GM04503 (cell line): Measurements from ENCODE around the gene LRMDA.

Experiments
- DNase-seq: peaks from one replicate; pipeline ENCODE4 v3.0.0-alpha.2; 2012; ENCODE audit warnings: low read depth

LRMDA gene

GRCh38 chr10:75542084-75542483, 110.7 kb downstream of the LRMDA start:
- DNase-seq = no peak

DNA sequence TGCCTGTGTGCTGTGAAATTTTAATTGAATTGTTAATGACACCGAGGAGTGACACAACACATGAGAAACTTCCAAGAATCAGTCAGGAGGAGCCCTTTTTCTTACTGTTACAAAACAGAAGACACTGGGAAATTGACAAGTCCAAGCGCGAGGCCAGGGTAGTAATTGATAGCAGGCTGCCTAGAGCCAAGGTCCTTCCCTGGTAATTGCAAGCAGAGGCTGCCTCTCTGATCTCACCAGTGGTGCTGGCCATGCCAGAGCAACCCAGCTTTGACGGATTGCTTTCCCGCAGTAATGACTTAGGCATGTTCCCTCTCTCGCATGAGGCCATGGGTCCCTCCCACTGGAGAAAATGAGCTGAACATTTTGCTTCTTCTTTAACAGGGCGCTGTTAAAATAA, 111.5 kb downstream of the LRMDA start:
- peak; percentile 61 for DNase-seq

DNA sequence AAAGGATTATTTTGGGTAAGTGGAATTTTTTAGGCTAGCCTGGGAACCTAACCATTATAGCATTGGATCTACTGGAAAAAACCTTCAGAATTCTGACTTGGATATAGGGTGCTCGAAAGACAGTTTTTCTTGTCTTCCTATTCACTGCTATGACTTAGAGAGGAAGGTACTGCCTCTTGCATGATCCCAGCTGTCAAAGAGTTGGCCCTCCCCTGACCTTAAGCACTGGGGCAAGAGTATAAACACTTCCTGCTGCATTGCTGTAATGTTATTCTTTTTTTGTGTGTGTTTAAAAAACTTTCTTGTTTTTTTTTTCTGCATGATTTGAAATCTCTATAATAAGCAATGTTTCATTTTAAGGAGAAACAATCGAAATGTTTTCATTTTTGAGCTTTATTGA, 113.0 kb downstream of the LRMDA start:
- DNase-seq = no peak

GRCh38 chr10:75544993-75545706, 113.7 kb downstream of the LRMDA start:
- no peak for DNase-seq

DNA sequence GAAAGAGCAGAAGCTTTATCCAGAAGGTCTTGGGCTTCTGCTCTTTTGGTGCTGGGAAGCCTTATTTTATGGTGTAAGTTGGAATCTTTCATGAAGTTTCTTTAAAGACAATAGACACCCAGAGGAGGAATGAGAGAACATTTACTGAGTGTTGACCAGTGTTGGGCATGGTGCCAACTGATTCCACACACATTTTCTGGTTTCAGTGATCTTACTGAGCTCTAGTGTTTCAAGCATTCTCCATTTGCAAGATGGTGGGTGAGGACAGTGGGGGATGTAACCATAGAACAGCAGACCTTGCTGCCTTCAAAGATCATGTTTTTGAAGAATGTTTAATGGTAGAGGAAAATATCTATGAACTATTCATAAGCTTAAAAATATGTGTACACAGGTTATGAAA, 114.6 kb downstream of the LRMDA start:
- no peak for DNase-seq

- peak; percentile 62 for DNase-seq
Measured at GRCh38 chr10:75547391-75548298, 116.2 kb downstream of the LRMDA start.

- DNase-seq = no peak
Measured at GRCh38 chr10:75548356-75548755, 116.9 kb downstream of the LRMDA start.

DNA sequence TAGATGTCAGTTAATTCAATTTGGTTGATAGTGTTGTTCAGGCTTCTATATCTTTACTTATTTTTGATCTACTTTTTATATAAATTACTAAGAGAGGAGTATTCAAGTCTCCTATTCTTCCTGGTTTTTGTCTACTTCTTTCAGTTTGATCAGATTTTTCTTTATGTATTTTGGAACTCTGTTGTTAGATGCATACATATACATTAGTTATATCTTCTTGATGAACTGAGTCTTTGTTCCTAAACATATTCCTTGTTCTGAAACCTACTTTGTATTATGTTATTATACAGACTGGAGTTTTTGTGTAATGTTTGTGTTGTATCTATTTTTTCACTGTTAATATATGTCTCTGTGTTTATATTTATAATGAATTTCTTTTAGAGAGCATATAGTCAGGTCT, 118.8 kb downstream of the LRMDA start:
- DNase-seq = no peak

- no peak for DNase-seq
Measured at GRCh38 chr10:75552171-75552570, 120.7 kb downstream of the LRMDA start.

DNA sequence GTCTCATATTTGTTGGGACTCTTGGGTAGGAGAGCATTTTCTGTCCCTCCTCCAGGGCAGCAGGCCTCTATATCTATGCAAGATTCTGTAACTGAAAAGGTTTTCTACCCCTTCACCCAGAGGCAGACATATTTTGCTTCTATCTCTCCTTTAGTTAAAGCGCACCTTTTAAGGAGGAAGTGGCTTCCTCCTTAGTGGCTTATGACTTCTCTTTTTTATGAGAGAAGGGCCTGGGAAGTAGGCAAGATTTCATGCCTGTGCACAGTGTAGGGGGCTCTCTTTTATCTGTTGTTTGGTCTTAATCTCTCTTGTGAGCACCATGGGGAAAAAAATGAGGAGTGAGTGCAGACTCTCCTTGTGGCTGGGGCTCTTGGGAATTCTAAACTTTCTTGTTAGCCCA, 122.1 kb downstream of the LRMDA start:
- DNase-seq = no peak

DNA sequence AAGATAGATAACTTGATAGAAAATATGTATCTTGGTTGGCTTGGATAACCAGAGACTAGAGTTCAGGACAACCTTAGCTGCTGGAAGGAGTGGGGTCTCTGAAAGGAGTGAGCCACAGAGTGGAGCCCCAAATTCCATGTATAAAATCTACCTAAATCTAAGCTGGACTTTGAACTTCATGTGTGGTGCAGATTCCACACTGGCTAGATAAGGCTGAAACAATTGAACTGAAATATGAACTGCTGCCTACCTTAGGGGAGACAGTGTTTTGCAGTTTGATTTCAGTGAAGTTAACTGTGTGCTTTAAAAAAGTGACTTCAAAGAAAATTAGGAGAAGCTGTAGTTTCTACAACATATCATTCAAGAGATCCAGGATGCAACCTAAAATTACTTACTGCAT, 123.9 kb downstream of the LRMDA start:
- no peak for DNase-seq

DNA sequence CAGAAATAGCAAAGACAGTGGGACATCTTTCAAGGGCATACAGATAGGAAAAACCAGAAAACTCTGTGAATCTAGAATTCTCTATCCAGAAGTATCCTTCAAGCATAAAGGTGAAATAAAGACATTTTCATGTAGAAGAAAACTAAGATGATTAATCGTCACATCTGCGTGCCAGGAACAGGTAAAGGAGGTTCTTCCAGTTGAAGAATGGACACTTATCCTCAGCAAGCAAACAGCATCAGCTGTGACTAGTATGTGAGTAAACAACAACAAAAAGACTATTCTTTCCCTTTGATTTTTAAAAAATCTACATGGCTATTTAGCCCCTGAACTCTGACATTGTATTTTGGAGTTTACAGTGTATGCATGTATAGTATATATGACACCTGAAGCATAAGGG, 124.9 kb downstream of the LRMDA start:
- DNase-seq = no peak

DNA sequence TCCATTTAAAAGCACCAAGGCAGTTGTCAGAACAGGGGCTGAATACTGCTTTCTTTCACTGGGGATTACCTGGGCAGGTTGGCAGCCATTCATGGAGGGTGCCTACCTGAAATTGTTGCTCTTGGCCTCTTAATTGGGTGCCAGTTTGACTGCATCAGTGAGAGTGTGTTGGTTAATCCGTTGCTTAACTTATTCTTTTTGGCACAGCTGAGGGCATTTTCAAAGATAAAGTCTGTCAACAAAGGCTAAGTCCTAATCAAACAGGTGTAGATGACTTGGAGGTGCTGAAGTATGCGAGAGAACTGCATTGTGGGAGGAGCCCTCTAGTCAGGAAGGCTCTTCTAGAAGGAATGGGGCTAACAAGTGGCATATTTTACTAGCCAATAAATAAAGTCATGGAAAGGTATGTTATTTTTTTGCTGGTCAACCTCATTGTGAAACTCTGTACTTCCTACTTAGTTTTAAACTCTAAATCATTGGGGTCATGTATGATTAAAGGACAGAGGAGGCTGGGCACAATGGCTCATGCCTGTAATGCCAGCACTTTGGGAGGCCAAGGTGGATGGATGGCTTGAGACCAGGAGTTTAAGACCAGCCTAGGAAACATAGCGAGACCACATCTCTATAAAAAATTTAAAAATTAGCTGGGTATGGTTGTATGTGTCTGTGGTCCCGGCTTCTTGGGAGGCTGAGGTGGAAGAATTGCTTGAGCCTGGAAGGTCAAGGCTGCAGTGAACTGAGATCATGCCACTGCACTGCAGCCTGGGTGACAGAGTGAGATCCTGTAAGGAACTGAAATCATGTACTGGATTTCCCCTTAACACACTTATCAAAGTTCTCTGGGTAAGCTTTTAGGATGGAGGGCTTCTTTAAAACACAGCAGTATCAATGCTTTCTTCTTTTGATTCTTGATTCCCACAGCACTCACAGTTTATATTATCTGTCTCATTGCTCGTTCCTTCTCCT, 134.1 kb downstream of the LRMDA start:
- DNase-seq = no peak

- no peak for DNase-seq
Measured at GRCh38 chr10:75568450-75569130, 137.2 kb downstream of the LRMDA start.

DNA sequence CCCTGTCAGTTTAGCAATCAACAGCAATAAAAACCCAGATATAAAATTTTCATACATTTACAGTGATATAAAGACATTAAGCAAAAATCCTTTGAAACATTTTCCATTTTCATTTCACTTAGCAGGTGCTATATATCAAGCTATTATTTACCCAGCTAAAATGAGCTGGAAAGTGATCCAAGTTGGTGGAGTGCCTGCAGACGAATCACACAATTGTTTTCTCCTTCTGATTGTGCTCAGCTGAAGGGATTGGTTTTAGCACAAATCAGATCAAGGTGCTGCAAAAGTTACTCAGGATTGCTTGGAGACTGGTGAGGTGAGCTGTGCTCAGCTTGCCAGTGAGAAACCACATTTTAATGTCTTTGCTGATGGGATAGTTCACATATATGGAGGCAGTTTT, 138.1 kb downstream of the LRMDA start:
- no peak for DNase-seq

DNA sequence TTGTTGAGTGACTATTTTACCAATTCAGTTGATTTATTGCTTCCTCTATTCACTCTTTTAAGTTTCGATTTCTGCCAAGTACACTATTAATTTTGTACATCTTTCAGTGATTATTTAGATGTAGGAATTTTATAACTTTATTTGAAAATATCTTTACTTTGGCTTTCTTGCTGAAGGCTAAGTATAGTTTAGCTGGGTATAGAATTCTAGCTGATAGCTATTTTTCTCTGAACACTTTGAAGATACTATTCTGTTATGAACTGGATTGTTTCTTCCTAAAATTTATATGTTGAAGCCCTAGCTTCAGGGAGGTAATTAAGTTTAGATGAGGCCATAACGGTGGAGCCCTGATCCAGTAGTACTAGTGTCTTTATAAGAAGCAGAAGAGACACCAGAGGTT, 141.1 kb downstream of the LRMDA start:
- no peak for DNase-seq

GRCh38 chr10:75575940-75576339, 144.5 kb downstream of the LRMDA start:
- no peak for DNase-seq

DNA sequence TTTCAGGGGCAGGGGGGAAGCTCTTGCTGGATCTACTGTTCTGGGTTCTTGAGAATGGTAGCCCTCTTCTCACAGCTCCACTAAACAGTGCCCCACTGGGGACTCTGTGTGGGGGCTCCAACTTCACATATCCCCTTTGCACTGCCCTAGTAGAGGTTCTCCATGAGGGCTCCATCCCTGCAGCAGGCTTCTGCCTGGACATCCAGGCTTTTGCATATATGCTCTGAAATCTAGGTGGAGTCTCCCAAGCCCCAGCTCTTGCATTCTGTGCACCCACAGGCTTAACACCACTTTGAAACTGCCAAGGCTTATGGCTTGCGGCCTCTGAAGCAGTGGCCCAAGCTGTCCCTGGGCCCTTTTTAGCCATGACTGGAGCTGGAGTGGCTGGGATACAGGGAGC, 150.7 kb downstream of the LRMDA start:
- no peak for DNase-seq

DNA sequence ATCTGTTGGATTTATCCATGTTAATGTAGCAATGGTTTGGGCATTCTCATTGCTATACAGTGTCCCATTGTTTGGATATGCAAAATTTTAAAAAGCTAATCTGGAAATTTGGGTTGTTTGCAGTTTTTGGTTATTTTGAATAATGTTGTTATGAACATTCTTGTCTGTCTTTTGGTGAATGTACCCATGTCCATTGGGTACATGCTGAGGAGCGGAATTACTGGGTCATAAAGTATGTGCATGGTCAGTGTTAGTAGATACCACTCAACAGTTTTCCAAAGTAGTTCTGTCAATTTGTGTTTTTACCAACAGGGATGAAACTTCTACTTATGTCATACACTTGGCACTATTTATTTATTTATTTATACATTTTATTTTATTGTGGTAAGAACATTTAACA, 153.9 kb downstream of the LRMDA start:
- no peak for DNase-seq

DNA sequence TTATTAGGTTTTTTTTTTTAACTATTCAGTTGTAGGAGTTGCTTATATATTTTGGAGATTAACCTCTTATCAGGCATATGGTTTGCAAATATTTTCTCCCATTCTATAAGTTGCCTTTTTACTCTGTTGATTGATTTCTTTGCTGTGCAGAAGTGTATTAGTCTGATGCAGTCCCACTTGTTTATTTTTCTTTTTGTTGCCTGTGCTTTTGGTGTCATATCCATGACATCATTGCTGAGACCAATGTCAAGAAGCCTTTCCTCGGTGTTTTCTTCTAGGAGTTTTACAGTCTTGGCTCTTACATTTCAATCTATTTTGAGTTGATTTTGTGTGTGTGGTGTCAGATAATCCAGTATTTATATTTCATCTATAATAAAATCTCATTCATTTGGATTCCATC, 155.4 kb downstream of the LRMDA start:
- DNase-seq = no peak

- DNase-seq = no peak
Measured at GRCh38 chr10:75588031-75588430, 156.6 kb downstream of the LRMDA start.
